HG03066 (cell line): ENCODE measurements around the gene HIF3A.
"Not testable (repeated sequence)": the region's sequence is repeated elsewhere in the genome, so short reads cannot be mapped to it uniquely, and the experiment has no call there.

Experiments used
- ATAC-seq: cut with Tn5 transposase; IDR thresholded peaks from one replicate; pipeline ENCODE4 v1.9.1; 2021; ENCODE audit warnings: low read depth; ENCODE audit not compliant: unreplicated experiment

Gene HIF3A

DNA sequence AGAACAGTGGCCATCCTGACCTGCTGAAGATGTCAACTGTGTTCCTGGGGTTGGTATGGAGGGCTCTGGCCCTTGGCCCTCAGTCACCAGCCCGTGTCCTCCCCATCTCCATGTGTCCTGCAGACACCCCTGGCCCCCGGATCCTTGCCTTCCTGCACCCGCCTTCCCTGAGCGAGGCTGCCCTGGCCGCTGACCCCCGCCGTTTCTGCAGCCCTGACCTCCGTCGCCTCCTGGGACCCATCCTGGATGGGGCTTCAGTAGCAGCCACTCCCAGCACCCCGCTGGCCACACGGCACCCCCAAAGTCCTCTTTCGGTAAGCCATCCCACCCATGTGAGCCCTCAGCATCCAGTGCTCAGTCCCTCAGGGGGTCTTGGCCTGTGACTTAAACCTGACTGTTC lies 24.8 kb downstream of the HIF3A start:
- no peak for ATAC-seq

DNA sequence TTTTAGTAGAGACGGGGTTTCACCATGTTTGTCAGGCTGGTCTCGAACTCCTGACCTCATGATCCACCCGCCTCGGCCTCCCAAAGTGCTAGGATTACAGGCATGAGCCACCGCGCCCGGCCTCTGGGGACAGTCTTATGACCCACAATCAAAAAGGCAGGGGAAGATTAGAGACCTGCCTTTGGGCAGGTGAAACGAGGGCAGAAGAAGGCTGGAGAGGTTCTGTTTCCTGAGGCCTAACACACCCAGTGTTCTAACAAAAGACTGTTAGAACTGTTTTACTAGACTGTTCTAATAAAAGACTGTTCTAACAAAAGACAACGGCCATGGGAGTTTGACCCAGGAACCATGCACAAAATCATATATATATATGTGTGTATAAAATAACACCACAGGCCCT lies 26.4 kb downstream of the HIF3A start:
- ATAC-seq = not testable (repeated sequence)

DNA sequence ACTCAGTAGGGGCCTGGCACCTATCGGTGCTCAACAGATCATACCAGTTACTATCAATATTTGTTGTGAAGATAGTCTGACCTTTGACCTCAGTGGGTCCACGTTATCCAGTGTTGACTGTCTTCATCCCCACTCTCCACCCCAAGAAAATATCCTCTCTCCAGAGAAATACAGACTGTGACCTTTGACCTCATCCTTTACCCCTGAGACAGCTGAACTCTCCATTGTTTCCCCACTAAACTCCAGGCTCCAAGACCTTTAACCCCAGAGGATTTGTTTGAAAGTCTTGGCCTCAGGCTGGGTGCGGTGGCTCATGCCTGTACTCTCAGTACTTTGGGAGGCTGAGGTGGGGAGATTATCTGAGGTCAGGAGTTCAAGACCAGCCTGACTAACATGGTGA lies 27.4 kb downstream of the HIF3A start:
- ATAC-seq = no peak

DNA sequence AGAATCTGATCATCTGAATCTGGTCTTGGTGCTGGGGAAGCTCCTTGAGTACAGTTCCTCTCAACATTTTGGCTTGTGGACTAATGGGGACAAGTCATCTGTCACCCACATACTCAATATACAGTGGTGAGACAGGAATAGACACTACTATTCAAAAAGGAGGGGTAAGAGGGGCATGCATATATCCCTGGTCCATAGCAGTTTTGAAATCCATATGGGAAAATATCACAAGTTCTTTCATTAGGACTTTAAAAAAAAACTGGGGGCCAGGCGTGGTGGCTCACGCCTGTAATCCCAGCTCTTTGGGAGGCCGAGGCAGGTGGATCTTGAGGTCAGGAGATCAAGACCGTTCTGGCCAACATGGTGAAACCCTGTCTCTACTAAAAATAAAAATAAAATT lies 29.8 kb downstream of the HIF3A start:
- ATAC-seq = no peak

DNA sequence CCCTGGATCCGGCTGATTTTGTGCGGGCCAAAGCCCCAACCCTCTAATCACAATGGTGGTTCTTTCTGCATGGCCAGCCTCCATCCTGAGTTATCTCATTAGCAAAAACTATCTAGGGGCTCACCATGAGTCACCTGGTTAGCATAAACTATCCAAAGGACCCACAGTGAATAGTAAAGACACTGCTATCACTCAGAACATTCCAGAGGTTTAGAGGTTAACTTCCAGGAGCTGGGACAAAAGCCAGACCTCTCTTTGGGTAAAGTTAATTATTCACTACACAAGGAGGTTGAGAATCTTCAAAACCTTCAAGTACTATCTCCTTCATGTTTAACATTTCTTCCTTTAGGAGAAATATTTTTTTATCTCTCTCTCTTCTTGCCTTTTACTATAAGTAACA lies 31.2 kb downstream of the HIF3A start:
- ATAC-seq = no peak

DNA sequence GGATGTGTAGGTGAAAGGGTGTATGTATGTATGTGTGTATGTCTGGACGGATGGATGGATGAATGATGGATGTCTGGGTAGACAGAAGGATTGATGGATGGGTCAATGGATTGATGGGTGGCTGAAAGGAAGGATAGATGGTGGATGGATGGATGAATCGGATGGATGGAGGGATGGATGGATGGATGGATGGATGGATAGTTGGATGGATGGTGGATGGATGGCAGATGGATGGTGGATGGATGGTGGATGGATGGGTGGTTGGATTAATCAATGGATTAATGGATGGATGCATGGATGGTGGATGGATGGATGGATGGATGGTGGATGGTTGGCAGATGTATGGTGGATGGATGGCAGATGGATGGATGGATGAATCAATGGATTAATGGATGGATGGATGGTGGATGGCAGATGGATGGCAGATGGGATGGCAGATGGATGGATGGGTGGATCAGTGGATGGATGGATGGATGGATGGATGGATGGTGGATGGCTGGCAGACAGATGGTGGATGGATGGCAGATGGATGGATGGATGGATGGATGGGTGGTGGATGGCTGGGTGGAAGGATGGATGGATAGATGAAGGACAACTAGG lies 33.6 kb downstream of the HIF3A start:
- no peak for ATAC-seq

DNA sequence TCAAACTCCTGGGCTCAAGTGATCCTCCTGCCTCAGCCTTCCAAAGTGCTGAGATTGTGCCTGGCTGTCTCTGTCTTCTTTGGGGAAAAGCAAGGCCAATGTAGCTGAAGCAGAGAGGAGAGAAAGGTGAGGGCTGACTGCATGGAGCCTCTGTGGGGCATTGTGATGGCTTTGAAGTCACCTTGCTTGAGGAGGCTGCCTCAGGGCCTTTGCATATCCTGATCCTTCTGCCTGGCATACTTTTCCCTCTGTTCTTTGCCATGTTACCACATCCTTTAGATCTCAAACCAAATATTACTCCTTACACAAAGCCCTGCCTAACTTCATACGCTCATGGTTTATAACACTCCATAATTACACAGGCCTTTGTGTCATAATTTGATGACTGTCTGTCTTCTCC lies 40.6 kb downstream of the HIF3A start:
- ATAC-seq = no peak

DNA sequence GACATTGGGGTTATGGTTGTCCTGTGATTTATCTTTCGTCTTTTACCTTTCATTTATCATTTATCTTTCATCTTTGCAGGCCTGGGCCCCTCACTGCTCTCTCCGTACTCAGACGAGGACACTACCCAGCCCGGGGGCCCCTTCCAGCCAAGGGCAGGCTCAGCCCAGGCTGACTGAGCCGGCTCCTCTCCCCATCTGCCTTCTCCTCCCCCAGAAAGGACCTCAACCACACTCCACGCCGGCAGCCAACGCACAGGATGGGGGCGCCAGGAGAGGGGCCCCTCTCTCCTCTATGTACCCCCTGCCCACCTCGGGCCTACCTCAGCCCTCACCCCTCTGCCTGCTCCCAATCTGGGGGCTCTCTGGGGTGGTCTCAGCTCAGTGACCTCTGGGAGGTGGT lies 42.6 kb downstream of the HIF3A start:
- no peak for ATAC-seq

DNA sequence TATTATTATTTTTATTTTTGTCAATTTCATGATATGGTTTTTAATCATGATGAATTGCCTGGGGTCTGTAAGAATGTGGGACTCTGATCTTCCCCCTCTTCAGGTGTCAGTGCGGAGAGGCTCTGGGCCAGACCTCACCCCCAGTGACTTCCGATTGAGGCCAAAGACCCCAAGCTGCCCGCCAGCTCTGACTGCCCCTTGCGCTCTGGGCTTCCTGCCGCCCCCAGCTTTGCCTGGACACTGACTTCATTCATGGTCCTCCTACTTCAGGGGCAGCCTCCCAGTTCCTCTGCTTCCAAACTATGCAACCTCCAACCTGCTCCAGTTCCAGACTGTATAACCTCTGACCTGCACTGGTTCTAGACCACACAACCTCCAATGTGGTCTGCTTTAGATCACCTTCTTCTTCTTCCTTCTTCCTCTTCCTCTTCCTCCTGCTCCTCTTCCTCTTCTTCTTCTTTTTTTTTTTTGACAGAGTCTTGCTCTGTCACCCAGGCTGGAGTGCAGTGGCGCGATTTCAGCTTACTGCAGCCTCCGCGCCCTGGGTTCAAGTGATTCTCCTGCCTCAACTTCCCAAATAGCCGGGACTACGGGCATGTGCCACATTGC lies 43.3 kb downstream of the HIF3A start:
- ATAC-seq = no peak

DNA sequence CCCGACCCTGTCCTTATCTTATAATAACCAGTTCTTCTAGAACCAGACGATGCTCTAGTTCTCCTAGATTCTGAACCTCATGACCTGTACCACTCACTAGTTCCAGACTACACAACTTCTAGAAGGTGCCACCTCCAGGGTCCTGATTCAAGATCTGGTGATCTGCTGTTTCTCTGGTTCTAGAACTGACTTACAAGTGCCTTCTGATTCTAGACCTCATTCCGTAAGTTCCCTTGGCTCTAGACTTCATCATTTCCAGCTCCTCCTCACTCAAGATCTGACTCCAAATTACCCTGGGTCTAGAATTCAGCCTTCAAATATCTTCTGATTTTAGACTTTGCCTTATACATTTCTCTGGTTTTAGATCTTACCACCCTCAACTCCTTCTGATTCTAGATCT lies 45.1 kb downstream of the HIF3A start:
- ATAC-seq = no peak

DNA sequence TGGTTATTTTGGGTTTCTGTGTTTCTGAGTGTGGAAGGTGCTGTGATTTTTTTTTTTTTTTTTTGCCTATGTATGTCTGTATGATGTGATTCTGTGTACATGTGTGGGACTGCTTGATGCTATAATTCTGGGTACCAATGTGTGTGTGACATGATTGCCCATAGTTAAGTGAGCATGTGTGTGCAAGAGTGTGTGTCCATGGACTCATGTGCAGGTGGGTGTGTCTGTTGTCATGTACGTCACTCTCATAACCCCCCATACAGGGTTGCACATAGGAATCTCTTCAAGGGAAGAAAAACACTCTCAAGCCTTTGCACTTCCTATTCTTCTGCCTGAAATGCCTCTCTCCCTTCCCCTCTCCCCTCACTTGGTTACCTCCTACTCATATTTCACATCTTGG lies 47.5 kb downstream of the HIF3A start:
- ATAC-seq = no peak

DNA sequence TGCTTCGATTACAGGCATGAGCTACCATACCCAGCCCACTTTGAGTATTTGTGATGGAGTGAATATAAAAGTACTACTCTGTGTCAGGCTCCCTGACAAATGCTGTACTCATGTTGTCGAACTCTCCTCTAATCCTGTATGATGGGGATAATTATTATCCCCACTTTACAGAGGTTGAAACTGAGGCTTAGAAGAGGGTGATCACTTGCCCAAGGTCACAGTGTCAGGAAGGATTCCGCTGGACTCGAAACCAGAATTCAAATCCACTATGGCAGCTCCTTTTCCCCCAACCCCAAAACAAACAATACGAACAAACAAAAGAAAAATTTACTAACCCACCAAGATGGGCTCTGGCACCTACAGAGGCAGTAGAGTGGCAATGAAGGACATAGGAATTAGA lies 48.3 kb downstream of the HIF3A start:
- no peak for ATAC-seq

DNA sequence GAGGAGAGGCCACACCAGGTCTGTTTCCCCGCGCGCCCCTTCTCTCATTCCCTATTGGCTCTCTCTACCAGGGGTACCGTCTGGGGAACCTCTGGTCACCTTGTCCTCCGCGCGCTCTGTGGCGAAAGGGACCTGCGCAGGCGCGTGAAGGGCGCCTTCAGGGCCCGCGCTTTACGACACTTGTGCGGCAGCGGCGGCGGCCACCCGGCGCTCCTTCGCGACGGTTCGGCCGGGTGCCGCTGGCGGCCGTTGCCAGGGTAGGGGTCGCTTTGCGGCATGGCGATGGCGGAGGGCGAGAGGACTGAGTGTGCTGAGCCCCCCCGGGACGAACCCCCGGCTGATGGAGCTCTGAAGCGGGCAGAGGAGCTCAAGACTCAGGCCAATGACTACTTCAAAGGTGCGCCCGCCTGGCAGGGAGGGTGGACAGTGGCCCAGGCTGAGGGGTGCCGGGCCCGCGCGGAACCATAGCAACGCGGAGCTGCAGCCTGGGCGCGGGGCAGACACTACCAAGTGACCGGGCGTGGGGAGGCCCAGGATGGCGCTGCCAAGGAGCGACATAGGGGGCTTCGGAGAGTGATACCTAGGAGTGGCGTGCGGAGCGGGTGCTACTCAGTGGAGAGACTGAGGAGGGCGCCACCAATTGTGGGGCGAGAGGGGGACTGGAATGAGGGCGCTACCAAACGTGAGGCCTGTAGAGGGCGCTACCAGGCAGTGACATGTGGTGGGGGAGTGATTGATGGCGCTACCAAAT lies 50.2 kb downstream of the HIF3A start, which contains the start of gene PPP5C:
TSS of gene PPP5C (plus strand) at position 267 of the 751 bp plus-strand sequence. CDS start at position 277, 10 bp downstream.
- ATAC-seq = peak; percentile 48

DNA sequence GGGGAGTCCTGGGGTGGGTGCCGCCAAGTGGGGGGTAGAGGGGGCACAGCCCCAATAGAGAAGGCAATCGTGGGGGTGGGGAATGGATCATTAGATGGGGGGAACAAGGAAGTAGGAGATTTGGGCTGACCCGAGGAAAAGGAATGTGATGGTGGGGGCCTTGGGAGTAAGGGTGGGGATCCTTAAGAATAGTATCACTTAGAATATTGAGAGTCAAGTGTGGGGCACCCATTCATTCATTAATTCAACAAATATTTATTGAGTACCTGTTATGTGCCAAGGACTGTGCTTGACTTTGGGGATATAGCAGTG lies 50.7 kb downstream of the HIF3A start:
- no peak for ATAC-seq

DNA sequence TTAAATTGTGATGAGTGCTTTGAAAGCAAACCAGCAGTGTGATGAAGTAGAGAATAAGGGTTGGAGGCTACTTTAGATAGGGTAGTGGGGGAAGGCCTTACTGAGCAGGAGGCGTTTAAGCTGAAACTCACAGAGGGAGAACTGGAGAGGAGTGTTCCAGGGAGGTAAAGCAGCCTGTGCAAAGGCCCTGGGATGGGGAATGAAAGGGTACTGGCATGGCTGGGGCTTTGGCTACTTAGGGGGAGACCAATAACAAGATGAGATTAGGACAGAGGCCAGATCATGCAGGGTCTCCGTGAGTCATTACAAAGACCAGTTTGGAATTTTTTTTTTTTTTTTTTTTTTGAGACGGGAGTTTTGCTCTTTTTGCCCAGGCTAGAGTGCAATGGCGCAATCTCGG lies 51.1 kb downstream of the HIF3A start:
- no peak for ATAC-seq

DNA sequence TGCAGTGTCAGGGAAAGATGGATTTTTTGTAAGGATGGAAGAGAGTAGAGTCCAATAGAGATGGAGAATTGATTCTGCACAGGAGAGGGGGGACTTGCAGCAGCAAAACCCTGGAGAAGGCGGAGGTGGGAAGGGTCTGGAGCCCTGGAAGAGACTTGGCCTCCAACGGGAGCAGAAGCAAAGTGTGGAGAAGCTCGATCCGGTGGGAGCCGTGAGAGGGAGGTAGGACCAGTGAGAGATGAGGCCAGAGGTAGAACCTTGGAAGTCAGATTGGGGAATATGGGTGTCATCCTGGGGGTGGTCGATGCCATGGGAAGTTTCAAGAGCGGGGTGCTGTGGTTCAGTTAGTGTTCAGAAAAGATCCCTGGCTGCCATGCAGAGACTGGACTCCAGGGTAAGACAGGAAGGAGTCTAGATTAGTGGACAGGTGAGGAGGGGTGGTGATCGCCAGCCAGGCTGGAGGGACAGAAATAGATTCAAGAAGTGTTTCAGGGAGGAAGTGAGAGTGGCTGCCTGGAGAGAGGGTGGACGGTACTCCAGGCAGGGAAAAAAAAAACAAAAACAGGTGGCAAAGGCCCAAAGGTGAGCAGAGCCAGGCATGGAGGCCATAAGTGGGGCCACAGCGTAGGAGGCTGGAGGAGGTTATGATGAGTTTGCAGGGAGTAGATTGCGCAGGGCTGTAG lies 52.6 kb downstream of the HIF3A start:
- no peak for ATAC-seq

DNA sequence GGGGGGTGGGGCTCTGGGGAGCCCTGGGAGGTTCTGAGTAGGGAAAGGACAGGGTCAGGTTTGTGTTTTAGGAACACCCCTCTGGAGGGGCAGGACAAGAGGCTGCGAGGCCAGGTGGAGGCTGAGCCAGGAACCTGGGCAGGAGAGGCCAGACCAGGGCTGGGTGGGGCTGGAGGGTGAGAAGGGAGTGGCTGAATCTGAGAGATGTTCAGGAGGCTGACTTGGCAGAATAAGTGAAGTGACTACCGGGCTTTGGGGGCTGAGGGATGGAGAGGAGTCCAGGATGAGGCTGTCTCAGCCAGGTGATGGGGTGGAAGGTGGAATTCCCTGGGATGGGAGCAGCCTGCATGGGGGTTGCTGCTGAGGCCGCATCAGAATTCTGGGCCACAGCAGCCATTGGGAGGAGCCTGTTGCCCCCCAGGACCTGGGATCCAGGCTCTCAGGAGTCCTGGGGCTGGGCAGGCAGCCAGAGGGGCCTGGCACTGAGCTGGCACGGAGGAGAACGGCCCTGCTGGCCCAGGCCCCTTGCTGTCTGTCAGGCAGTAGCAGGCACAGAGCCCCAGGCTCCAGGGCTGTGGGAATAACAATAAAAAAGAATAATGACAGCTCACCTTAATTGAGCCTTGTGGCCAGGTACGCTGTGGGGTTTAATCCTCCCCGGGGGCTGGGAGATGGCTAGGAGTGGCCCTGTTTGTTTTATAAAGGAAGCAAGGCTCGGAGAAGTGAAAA lies 53.4 kb downstream of the HIF3A start:
- ATAC-seq = no peak

DNA sequence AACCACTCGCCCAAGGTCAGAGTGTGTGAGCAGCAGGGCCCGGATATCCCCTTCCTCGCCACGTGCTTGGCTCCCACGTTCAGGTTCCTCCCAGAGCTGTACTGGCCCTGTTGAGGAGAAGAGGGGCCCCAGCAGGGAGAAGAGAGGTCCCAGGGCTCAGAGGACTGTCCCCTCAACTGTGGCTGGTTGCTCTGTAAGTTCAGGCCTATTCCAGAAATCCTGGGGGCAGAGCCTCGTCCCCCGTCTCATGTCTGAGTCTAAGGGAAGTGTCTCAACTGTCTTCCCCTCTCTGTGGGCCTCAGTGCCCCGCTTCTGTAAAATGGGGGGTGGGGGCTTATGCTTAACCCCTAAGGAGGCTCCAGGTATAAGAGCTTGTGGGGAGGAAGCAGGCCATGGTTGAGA lies 53.9 kb downstream of the HIF3A start:
- no peak for ATAC-seq

DNA sequence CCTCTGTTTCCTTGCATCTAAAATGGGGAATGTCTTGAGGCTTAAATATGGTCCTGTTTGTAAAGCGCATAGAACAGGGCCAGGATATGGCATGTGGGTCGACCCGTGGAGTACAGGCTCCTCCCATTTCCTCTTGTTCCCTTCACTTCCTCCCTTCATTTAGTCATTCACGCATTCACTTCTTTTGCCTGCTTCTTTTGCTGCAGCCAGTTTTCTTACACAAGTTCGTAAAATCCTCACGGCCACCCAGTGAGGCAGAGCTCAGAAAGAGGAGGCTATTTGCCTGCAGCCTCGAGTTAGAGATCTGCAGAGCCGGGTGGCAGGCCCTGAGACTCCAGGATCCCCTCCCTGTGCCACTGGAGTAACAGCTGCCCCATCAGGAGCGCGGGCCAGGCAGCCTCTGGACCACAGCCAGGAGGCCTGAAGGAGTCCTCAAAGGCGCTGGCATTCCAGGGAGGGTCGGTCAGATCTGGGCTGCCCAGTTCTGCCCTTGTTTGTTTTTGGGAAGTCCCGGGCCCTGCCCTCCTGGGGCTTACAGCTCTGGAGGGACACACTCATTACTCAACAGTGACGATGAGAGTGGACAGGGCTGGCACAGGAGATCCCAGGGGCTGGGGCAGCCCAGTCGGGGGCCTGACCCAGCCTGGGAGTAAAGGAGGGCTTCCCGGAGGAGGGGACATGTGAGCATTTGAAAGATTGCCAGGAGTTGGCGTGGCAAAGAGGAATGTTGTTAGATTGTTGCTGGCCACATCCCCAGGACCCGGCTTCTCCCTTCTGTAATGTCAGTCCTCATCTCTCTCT lies 54.6 kb downstream of the HIF3A start:
- ATAC-seq = no peak
